Measurements from ENCODE around the gene CDK3.

DNA sequence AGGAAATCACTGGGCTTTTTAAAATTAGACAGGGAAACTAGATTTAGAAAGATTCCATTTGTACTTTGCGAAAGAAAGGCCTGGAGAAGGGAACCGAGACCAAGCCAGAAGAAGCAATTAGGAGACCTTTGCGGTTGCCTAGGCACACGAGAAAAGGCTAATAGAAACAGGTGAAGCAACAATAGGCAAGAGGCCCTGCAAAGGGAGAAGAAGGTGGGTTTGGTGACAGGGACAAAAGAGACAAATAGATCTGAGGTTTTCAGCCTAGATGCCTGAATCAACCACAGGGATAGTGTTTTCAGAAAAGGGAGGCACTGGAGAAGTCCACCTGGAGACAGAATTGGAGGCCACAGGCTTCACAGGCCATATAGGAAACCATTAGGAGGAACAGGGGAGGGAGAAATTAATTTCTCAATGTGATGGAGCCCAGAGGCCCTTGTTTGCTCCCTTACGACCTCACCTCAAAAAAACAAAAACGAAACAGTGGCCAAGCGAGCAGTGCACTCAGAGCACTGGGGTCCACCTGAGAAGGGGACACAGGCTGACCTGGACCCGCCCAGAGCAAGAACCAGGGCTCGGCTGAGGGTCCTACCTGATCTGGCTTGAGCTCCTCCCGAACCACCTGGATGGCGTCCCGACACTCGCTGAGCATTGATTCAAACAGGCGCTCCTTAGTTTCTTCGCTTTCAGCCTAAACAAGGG lies 49.3 kb downstream of the CDK3 start:
- TF ChIP-seq, protein P1, sequence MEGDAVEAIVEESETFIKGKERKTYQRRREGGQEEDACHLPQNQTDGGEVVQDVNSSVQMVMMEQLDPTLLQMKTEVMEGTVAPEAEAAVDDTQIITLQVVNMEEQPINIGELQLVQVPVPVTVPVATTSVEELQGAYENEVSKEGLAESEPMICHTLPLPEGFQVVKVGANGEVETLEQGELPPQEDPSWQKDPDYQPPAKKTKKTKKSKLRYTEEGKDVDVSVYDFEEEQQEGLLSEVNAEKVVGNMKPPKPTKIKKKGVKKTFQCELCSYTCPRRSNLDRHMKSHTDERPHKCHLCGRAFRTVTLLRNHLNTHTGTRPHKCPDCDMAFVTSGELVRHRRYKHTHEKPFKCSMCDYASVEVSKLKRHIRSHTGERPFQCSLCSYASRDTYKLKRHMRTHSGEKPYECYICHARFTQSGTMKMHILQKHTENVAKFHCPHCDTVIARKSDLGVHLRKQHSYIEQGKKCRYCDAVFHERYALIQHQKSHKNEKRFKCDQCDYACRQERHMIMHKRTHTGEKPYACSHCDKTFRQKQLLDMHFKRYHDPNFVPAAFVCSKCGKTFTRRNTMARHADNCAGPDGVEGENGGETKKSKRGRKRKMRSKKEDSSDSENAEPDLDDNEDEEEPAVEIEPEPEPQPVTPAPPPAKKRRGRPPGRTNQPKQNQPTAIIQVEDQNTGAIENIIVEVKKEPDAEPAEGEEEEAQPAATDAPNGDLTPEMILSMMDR (IDR thresholded peaks at IDR 0.05 in 2 of 3, conservative IDR thresholded peaks at IDR 0.05 in 1 of 3; ENCODE audit: insufficient read depth in 2 of 3, low read depth in 1 of 3, low read length in 3 of 3): no peak
- no peak for TF ChIP-seq POLR2AphosphoS5 (IDR thresholded peaks at IDR 0.05; ENCODE audit: control insufficient read depth, insufficient read depth, low read depth, low read length)
- TF ChIP-seq, protein P2, sequence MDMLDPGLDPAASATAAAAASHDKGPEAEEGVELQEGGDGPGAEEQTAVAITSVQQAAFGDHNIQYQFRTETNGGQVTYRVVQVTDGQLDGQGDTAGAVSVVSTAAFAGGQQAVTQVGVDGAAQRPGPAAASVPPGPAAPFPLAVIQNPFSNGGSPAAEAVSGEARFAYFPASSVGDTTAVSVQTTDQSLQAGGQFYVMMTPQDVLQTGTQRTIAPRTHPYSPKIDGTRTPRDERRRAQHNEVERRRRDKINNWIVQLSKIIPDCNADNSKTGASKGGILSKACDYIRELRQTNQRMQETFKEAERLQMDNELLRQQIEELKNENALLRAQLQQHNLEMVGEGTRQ (CRISPR knock-in tag; IDR thresholded peaks at IDR 0.05): no peak
- TF ChIP-seq NR3C1 (CRISPR knock-in tag; IDR thresholded peaks at IDR 0.05): no peak
- no peak for TF ChIP-seq GABPB2 (CRISPR knock-in tag; conservative IDR thresholded peaks at IDR 0.05)

Measured in K562 (cell line).